K562 (cell line): ENCODE data around the gene IBA57. TPM values are rescaled to one million over a fixed set of nuclear protein-coding genes. Genes with fewer than 3 reads are reported as not detected.
A peak's percentile ranks its signal among the peaks of the same experiment; 100 is the strongest.

Source experiments
- ATAC-seq: fragments of 200-7000 bp; cut with Tn5 transposase; 3 replicates; pipeline ENCODE4 v1.9.1; 2020; ENCODE audit warnings: moderate library complexity
- BruUV-seq: library from RNA; stranded (reverse); fragments of 400-500 nt; replicated peaks from 2 replicates; lab custom pipeline; 2021; lab: Mats Ljungman, UMichigan
- CTCF ChIA-PET: fragments of 300-600 bp; formaldehyde crosslinking; extraction: SDS; loops from one replicate; lab custom pipeline; 2021; ENCODE audit warnings: low intra/inter-chr PET ratio; lab: Yijun Ruan, JAX
- POLR2A ChIA-PET: fragments of 300-600, 350-650 bp; sonication (Branson Sonifier 250); formaldehyde crosslinking; extraction: SDS; loops from one replicate; lab custom pipeline; 2021; ENCODE audit warnings: antibody characterized with exemption, inconsistent platforms; lab: Yijun Ruan, JAX
- DNase-seq, 4 experiments: peaks; one replicate each; pipeline versions ENCODE4 v3.0.0 to v3.0.0-alpha.2; 2011 to 2018; ENCODE audit warnings: low spot score in 3 of 4, mixed read lengths in 3 of 4; ENCODE audit errors: extremely low read depth in 1 of 4
- FAIRE-seq: peaks from 2 replicates; lab custom pipeline; 2011; peaks lifted over from hg19 to GRCh38; lab: Jason Lieb, UNC
- H2AFZ ChIP-seq: 2 replicates; pipeline ENCODE4 v1.6.0; 2011; ENCODE audit warnings: low read depth, low read length, control low read depth, inconsistent platforms
- H3K27ac ChIP-seq: fragments of 200-600 bp; 3 replicates; pipeline ENCODE4 v1.8.0; 2011; ENCODE audit warnings: low read depth, mild to moderate bottlenecking, control low read depth, inconsistent platforms, low read length, moderate library complexity, mixed read lengths; ENCODE audit errors: extremely low read depth
- H3K27me3 ChIP-seq, 2 experiments: fragments of 300-600 bp in 1 of 2; 2 replicates in 1 of 2; 3 replicates in 1 of 2; pipeline versions ENCODE4 v1.6.0 to v1.8.0; 2011; ENCODE audit warnings: inconsistent platforms in 2 of 2, low read length in 2 of 2, mild to moderate bottlenecking in 1 of 2, mixed read lengths in 1 of 2, moderate library complexity in 1 of 2; ENCODE audit not compliant: control insufficient read depth in 2 of 2, insufficient read depth in 2 of 2
- H3K36me3 ChIP-seq: fragments of 300-600 bp; 3 replicates; pipeline ENCODE4 v1.8.0; 2011; ENCODE audit warnings: mild to moderate bottlenecking, low read length, inconsistent platforms; ENCODE audit not compliant: control insufficient read depth, insufficient read depth
- H3K4me1 ChIP-seq, 2 experiments: fragments of 200-600 bp in 1 of 2; replicated peaks in 1 of 2; 2 replicates in 1 of 2; 3 replicates in 1 of 2; pipeline versions ENCODE4 v1.5.1 to v1.8.0; 2011; ENCODE audit warnings: inconsistent platforms in 2 of 2, low read length in 2 of 2, mild to moderate bottlenecking in 1 of 2, mixed read lengths in 1 of 2, moderate library complexity in 1 of 2; ENCODE audit not compliant: control insufficient read depth in 2 of 2, insufficient read depth in 2 of 2
- H3K4me2 ChIP-seq: 2 replicates; pipeline ENCODE4 v1.6.1; 2011; ENCODE audit warnings: low read length, control low read depth, inconsistent platforms, mixed read lengths; ENCODE audit not compliant: insufficient read depth
- H3K4me3 ChIP-seq: fragments of 200-600 bp; sonication (generic), shearing (Covaris generic); 2 replicates; pipeline ENCODE4 v1.5.1; 2016; ENCODE audit warnings: control low read depth, inconsistent platforms
- H3K79me2 ChIP-seq: fragments of 200-600 bp; 3 replicates; pipeline ENCODE4 v1.8.0; 2011; ENCODE audit warnings: low read length, inconsistent platforms; ENCODE audit not compliant: control insufficient read depth, insufficient read depth
- H3K9ac ChIP-seq, 2 experiments: 2 replicates each; pipeline versions ENCODE4 v1.6.0 to v1.6.1; 2011; ENCODE audit warnings: low read depth in 2 of 2, low read length in 2 of 2, control low read depth in 1 of 2, inconsistent platforms in 1 of 2, mild to moderate bottlenecking in 1 of 2, mixed read lengths in 1 of 2; ENCODE audit not compliant: insufficient read depth in 1 of 2
- H3K9me1 ChIP-seq: one replicate; pipeline ENCODE4 v1.6.0; 2011; ENCODE audit warnings: inconsistent platforms, mild to moderate bottlenecking, low read length, moderate library complexity; ENCODE audit not compliant: control insufficient read depth, insufficient read depth
- H3K9me3 ChIP-seq: replicated peaks from 2 replicates; pipeline ENCODE4 v1.5.1; 2011; ENCODE audit warnings: low read depth, low read length, inconsistent platforms; ENCODE audit not compliant: control insufficient read depth, insufficient read depth
- H4K20me1 ChIP-seq: replicated peaks from 2 replicates; pipeline ENCODE4 v1.6.1; 2011; ENCODE audit warnings: low read length, inconsistent platforms, mixed read lengths; ENCODE audit not compliant: control insufficient read depth, insufficient read depth
- ESRRA ChIP-seq: fragments of 450-650 bp; IDR thresholded peaks from 2 replicates; pipeline ENCODE4 v1.6.1; 2014; ENCODE audit warnings: low read depth, mild to moderate bottlenecking, moderate library complexity, borderline replicate concordance
- MYNN ChIP-seq, 2 experiments: sonication (generic); formaldehyde crosslinking in 1 of 2; IDR thresholded peaks; 2 replicates each; pipeline versions ENCODE4 v1.5.0 to v1.6.1; 2016 to 2020; ENCODE audit warnings: antibody characterized with exemption in 1 of 2, missing genetic modification reagents in 1 of 2
- TCF7 ChIP-seq: sonication (generic); IDR thresholded peaks from 2 replicates; pipeline ENCODE4 v1.6.1; 2016; ENCODE audit warnings: antibody characterized with exemption, borderline replicate concordance
- THRB ChIP-seq: fragments of 450-650 bp; formaldehyde crosslinking; conservative IDR thresholded peaks from 2 replicates; pipeline ENCODE4 v1.4.0; 2022; ENCODE audit warnings: mild to moderate bottlenecking, missing genetic modification characterization
- ZBTB9 ChIP-seq: fragments of 450-650 bp; formaldehyde crosslinking; IDR thresholded peaks from 2 replicates; pipeline ENCODE4 v1.4.0; 2020; ENCODE audit warnings: mild to moderate bottlenecking, moderate library complexity
- ZFPM2 ChIP-seq: fragments of 250-450 bp; sonication (Bioruptor Pico); IDR thresholded peaks from 2 replicates; pipeline ENCODE4 v1.5.1; 2022; ENCODE audit warnings: mild to moderate bottlenecking
- ZNF175 ChIP-seq: fragments of 200-800 bp; sonication (Bioruptor generic); IDR thresholded peaks from 2 replicates; pipeline ENCODE4 v1.6.1; 2016; ENCODE audit warnings: low read depth, mild to moderate bottlenecking, missing genetic modification characterization, missing compliant biosample characterization
- ZNF589 ChIP-seq: fragments of 200-800 bp; sonication (Bioruptor generic); IDR thresholded peaks from 2 replicates; pipeline ENCODE4 v1.6.1; 2016; ENCODE audit warnings: low read depth, missing genetic modification characterization, missing compliant biosample characterization
- WGBS: fragments of 100-300 bp; shearing (Covaris generic); methylation state at CpG from one replicate; pipeline ENCODE4 v1.1.6; 2016; ENCODE audit warnings: low coverage, mixed read lengths; ENCODE audit not compliant: insufficient coverage; ENCODE audit errors: missing lambda C conversion rate; 5-methylcytosine and 5-hydroxymethylcytosine counted together
- in situ Hi-C: fragments of 300-500 bp; cut with MboI; formaldehyde crosslinking; loops from 4 replicates; pipeline ENCODE4 v1.15.0; 2018; ENCODE audit warnings: inconsistent platforms, mixed read lengths
- intact Hi-C: fragments of 100-400 bp; cut with micrococcal nuclease; formaldehyde crosslinking; loops from 2 replicates; pipeline ENCODE4 v1.14.2; 2022
- polyA plus RNA-seq, 8 experiments: library from polyadenylated mRNA; depleted of rRNA in 4 of 8; stranded (reverse) in 5 of 8; unstranded in 3 of 8; fragments of >200 nt; fragmentation: Nextera tagmentation in 2 of 8; fragmentation: Illumina TruSeq in 1 of 8; extraction: Ambion mirVana in 2 of 8; extraction: Trizol in 1 of 8; gene quantifications; 2 replicates each; pipeline versions ENCODE4 v1.2.1 to v1.2.3, GENCODE V29; 2011 to 2014; ENCODE audit warnings: inconsistent platforms in 1 of 8, missing spikeins in 1 of 8
- total RNA-seq, 7 experiments: library from RNA; depleted of rRNA in 6 of 7; stranded (reverse); fragments of >200 nt in 6 of 7; fragmentation: Illumina TruSeq in 2 of 7; extraction: Trizol in 2 of 7; gene quantifications; 2 replicates each; pipeline versions ENCODE4 v1.2.1 to v1.2.3, GENCODE V29; 2011 to 2021; ENCODE audit warnings: low replicate concordance in 1 of 7

Gene IBA57
- total and polyA plus RNA-seq, 9 of the 15 experiments (the other 6 are each of a cell fraction or from before 2014, with no cell fraction given): 0.77 to 15.5 (median 2.7) TPM

- peak; percentile 58; the same call in 1 of the 2 replicates for TF ChIP-seq ESRRA
Observed at GRCh38 chr1:228222548-228222947, 56.9 kb downstream of the IBA57 start (continued).

GRCh38 chr1:228224198-228225164 is 58.9 kb downstream of the IBA57 start:
- H3K9ac ChIP-seq: no peak overlapping the region
- 26% methylated on average over 16 of the region's 16 CpGs for WGBS
- H3K36me3 ChIP-seq: no peaks in the 10 kb centered on the region; the same call in 2 of the 3 replicates
- no peak overlapping the region for H3K4me3 ChIP-seq
- FAIRE-seq (no peak), ATAC-seq (no peak), DNase-seq (no peak)
- intact Hi-C loops (no loop called here), in situ Hi-C loops (loop anchor here (10.0 kb wide), 1 partner anchor 290 kb away; no protein-coding TSS in a partner anchor)
- no peaks in the 10 kb centered on the region for H3K9me1 ChIP-seq
- CTCF ChIA-PET: no interaction called here
- H3K27me3 ChIP-seq: peaks cover 4 to 8% of the 10 kb centered on the region in 2 experiments; a peak in 3 of 5 replicates
- no peak overlapping the region for H3K4me2 ChIP-seq
- H3K9me3 ChIP-seq: no peaks in the 10 kb centered on the region
- BruUV-seq: no TSS peak
- no peaks in the 10 kb centered on the region for H4K20me1 ChIP-seq
- POLR2A ChIA-PET: interaction anchor here (0.5 to 1.5 kb wide), 4 partner anchors 8 to 234 kb away, joined by 3 to 6 read pairs (median 4); no protein-coding TSS in a partner anchor
- H3K27ac ChIP-seq: no peak overlapping the region
- no peaks in the 10 kb centered on the region for H3K79me2 ChIP-seq
- H3K4me1 ChIP-seq: peaks cover 5 to 12% of the 10 kb centered on the region in 2 experiments; a peak in 3 of 5 replicates
- H2AFZ ChIP-seq: no peak overlapping the region
- no peak for TF ChIP-seq THRB (CRISPR knock-in tag)
- no peak for TF ChIP-seq ZFPM2 (CRISPR knock-in tag)
- TF ChIP-seq ZNF589 (CRISPR knock-in tag): no peak
- TF ChIP-seq ZNF175: no peak
- no peak for TF ChIP-seq TCF7
- TF ChIP-seq MYNN (IDR thresholded peaks at IDR 0.05): no peak
- no peak for TF ChIP-seq MYNN (CRISPR knock-in tag; IDR thresholded peaks at IDR 0.05)
- TF ChIP-seq ZBTB9 (CRISPR knock-in tag): no peak
